HG02588 (cell line): Measurements from ENCODE around the gene ELL2.

Experiments used
- ATAC-seq: cut with Tn5 transposase; IDR thresholded peaks from one replicate; pipeline ENCODE4 v1.9.1; 2021; ENCODE audit warnings: mild to moderate bottlenecking, moderate library complexity; ENCODE audit not compliant: unreplicated experiment

Gene ELL2

DNA sequence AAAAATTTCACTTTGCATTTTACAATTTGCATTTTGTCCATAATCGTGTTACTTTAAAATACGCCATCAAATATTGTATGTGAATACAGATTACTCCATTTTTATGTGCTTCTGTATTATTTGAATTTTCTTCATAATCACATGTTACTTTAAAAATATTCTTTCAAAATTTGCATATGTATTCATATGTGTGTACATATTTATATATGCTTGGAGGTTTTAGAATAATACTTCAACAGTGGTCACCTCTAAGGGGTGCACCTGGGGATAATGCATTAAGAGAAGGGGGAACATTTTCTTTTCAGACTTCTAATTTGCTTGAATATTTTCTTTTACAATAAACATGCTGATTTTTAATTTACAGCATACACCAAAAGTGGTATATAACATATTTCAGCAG is 21.9 kb upstream of the ELL2 start:
- ATAC-seq: no peak

DNA sequence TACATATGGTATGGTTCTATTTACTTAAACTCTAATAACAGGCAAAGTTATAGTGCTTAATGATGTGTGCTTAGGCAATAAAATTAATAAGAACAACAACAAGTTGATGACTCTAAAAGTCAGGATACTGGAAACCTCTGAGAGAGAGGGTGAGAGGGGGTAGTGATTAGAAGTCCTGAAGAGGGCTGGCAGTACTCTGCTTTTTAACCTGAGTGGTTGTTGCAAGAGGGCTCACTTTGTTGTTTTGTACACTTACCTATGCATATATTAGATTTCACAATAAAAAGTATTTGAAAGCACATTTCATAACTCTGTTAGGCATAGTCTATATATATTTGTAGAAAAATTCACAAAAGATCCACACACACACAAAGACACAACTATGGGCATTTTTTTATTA is 21.4 kb upstream of the ELL2 start:
- no peak for ATAC-seq

DNA sequence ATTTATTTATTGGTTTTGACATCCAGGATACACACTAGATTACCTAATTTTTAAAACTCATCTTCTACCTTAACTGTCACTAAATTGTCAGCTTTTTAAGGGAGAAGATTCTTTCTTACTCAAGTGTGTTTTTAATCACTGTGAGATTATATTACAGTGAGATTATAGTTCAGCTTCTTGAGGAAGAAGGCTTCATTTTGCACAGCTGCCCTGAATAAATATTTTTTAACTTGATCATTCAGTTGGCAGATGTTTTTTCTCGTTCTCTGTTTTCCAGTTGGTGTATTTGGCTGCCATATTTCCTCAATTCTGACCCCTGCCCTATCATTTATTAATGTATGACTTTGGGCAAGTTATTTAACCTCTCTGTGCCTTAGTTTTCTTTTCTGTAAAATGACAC is 15.0 kb upstream of the ELL2 start:
- no peak for ATAC-seq

DNA sequence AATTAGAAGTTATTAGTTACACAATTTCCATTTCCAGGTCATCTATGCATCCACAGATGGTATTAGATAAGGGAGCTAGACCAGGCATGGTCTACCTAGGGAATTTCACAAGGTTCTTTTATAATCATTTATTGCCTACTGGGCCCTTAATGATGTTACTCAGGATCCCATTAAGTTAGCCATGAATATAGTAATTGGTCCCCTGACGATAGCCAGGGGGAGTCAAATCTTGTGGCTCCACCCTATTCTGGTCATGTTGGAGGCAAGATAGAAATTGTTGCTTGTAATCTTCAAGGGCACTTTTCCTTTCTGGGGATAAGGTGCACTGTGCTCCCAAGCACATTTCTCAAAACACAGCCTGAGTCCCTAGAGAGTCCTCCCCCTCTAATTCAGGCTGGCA is 14.1 kb upstream of the ELL2 start:
- ATAC-seq: no peak

DNA sequence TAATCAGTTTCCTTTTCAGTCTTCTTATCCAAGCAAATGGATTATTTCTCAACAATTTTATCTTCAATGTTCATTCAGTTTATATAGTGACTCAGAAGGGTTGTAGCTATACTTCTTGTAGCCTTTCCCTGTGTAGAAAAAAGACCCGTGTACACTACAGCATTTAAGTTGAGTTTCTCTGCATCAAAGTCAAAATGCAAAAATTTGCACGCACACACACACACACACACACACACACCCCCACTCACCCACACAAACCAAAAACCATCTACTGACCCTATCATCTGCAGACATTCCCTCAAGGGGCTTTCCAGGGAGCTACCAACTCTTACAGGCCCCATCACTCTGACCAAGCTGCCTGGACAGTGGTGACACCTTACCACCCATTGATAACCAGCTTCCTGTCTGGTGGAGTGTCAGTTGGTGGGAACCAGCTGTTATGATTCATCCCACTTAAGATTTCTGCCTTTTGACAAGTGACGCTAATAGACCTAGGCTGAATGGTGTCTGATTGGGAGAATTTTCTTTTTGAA is 12.2 kb upstream of the ELL2 start:
- ATAC-seq: peak; percentile 97

DNA sequence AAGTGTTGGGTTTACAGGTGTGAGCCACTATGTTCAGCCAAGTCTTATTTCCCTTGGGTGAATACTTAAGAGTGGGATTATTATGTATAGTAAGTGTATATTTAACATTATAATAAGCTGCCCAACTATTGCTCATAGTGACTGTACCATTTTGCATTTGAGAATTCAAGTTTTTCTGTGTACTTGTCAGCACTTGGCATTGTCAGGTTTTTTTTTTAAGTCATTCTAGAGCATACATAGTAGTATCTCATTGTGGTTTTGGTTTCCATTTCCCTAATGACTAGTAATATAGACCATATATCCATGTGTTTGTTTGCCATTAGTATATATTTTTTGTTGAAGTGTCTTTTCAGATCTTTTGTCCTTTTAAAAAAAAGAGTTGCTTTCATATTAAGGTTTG is 10.5 kb upstream of the ELL2 start:
- no peak for ATAC-seq

DNA sequence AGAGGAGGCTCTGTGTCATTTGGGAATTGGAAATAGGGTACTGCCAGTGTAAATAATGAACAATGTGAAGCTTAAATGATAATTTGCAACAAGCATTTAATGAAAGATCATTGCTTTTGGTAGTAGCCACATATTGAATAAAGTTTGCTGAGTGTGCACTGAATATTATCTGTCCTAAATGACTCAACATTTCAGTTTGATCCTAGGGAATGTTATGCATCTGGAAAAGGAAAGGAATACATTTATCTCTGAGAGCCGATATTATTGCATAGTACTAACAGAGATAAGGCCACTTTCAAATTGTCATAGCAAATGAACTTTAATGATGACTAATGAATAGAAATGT is 8.7 kb upstream of the ELL2 start:
- no peak for ATAC-seq

DNA sequence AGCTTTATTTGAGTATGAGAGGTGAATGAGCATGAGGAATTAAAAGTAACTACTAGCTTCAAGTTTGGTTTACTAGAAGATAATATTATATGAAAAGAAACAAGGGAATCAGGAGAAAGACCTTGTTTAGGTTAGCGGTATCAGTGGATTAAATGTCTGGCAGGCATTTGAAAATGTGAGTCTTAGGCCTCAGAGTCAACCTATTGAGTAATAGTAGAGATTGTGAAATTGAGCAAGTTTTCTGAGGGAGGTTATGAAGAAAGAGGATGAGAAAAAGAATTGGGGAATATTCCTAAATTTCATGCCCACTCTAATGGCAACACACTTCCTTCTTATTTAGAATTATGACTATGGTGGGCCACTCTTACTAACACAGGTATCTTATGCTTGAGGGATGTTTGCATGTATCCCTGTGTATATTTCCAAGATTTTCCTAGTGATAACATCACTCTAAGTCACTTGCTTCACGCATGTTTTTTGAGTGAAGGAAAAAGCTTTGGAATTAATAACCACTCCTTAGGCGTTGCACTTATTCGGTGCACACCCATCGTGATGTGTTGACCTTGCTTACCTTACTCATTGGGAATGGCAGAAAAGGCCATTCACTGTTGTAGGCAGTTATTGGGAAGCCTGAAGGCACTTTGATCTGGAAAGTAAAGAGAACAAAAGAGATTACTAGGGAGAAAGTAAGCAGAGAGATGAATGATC is 8.2 kb upstream of the ELL2 start:
- no peak for ATAC-seq

DNA sequence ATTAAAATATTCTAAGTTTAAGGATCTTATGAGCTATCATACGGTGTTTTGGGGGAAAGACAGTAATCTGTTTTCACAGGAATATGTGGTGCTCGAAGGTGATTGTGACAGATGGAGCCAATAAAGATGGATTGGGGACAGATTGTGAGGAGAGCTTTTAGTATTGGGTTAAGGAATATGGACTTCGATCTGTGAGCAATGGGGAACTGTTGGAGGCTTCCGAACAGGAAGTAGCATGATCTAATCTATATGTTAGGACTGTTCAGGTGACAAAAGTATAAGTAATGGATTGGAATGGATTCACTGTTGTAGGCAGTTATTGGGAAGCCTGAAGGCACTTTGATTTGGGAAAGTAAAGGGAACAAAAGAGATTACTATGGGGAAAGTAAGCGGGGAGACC is 7.4 kb upstream of the ELL2 start:
- ATAC-seq: no peak

DNA sequence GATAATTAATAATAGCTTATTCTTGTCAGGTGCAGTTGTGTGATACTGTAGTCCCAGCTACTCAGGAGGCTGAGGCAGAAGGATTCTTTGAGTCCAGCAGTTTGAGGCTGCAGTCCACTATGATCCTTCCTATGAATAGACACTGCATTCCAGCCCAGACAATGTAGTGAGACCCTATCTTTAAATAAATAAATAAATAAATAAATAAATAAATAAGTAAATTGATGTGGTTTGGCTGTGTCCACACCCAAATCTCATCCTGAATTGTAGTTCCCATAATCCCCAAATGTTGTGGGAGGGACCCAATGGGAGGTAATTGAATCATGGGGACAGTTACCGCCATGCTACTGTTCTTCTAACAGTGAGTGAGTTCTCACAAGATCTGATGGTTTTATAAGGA is 5.6 kb upstream of the ELL2 start:
- no peak for ATAC-seq

DNA sequence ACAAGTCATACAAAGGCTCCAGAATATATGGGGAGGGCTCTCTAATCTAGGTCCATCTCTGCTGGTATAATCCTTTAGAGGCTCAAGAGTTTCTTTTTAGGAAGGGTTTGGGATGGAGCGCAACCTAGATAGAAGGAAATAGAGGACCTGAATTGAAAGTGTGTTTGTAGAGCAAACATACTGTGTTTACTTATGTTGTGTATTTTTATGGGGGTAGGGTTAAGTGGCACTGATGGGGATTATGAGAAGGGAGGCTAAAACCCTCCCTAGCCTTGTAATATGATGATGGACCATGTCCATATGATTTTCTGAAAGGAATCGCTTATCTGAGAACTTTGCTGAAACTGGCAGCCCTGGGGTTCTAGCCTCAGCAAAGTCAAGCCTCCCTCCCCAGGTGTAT is 4.4 kb upstream of the ELL2 start:
- ATAC-seq: no peak

DNA sequence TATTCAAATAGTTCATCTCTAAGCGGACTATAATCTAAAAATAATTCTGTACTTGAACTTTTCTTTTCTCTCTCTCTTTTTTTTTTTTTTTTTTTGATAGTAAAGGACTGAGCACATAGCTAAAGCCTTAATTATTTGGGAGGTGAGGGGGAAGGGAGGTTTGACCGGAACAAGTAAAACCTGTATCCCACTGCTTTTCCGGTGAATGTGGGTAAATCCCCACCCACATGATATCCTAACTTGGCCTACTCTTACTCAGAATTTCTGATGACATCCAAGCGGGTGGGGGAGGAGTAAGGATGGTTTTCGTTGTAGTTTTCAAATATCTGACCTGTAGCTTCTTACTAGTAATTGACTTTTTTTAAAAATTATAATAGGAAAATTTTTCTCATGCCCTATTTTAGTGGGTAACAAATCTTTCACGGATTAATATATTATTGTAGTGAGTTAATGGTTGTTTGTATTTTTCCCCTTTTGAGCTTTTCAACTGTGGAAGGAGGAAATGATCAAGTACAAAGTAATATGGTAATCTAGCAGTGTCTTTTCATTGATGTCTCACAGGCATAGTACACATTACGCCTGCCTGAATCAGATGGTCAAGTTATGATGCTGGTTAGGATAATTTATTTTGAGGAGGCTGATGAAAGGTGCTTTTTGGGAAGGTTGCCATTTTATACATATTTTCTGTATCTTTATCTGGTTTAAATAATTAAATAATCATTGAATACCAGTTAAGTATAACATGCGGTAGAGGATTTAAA is 2.2 kb upstream of the ELL2 start:
- no peak for ATAC-seq

DNA sequence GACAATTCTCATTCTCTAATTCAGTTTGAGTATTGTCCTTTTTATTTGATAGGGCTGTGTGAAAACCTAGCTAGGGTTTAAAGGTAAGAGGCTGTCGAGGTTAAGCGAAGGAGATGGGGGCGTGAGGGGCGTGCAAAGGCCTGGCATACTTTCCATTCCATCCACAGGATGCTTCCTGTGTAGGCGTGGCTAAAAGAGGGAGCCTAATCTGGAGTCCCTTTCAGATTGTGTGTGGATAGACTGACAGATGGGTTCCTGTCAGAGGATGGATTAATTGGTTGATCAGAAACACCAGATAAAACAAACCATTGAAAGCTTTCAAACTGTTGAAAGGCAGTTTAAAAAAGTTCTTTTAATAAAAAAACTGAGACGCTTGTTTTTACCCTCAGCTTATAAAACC is 1.1 kb upstream of the ELL2 start:
- no peak for ATAC-seq

DNA sequence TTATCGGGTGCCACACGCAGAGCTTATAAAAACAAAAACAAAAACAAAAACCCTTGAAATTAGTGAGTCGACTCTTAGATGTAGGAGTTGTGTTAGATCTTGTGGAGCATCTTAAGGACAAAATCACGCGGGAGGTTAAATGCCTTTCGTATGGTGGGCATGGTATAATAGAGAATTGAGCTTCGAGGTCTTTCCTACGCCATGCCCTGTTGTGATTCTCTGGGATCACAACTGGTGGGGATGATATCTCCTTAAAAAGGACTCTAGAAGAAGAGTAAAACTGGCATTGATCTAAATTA is 773 bp upstream of the ELL2 start:
- no peak for ATAC-seq

DNA sequence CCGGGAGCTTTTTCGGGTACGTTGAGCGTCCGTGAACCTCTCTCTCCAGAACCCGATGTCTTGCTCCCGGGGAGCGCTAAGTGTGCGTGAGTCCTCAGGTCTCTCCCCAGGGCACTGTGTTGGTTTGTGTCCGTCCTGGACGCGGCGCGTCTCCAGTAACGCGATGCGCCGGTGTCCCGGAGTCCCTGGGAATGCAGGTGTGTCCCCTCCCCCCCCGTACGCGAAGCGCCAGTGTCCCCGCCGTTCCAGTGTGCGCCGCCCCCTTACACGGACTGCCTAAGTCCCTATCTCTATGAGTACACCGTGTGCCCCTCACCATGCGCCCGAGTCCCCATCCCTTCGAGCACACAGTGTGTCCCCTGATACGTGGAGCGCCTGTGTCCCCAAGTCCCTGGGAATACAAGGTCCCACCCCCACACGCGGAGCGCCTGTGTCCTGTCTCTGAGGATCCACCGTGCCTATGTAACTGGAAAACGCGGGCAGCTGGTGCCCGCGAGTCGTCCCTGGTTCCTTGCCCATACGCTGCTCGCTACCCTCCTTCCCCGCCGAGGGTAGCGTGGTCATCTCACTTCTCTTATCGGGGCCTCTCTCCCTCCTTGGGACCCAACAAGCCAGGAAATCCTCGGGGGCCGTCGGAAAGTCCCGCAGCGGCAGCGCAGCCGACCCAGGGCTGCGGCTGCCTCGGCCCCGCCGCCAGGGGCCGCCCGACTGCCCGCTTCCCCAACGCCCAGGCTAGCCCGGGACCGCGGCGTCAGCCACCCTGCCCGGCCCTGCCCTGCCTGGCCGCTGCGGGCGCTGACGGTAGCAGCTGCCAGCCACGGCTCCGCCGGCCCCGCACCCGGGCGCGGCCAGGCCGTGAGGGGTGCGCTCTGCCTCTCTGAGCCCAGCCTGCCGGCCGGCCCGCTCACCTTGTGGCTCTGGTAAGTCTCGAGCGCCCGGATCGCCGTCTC is 709 bp downstream of the ELL2 start:
- peak; percentile 48 for ATAC-seq

DNA sequence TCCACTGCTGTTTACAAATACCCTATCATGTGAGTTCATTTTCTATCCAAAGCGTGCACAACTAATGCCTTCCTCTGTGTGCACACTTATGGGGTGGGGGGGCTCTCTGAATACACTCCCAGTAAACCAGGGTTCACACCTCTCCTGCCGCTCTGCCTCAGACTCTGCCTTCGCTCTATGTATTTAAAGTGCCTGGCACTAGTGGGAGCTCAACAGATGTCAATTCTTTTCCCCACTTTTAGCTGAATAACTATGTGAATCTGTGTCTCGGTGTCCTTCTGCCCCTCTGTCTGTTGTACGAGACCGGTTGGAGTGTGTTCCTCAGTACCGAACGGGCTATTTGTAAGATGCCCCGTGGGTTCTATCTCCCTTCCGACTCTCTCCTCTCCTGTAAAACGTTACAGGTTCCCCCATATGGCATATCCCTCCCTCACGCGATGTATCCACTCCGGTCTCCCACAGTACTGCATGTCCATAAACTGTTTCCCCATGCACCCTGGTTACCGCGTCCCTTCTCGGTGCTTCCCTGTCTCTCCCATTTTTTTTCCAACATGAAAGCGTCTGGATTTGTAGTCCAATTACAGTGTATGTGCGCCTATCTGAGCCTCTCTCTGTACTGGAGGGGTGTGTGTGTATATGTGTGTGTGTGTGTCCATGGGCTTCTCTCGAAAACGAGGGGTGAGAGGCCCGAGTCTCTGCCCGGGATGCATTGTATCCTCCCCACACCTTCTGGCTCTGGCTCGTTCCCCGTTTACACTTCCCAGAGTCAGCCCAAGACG is 1.6 kb downstream of the ELL2 start:
- ATAC-seq: no peak

DNA sequence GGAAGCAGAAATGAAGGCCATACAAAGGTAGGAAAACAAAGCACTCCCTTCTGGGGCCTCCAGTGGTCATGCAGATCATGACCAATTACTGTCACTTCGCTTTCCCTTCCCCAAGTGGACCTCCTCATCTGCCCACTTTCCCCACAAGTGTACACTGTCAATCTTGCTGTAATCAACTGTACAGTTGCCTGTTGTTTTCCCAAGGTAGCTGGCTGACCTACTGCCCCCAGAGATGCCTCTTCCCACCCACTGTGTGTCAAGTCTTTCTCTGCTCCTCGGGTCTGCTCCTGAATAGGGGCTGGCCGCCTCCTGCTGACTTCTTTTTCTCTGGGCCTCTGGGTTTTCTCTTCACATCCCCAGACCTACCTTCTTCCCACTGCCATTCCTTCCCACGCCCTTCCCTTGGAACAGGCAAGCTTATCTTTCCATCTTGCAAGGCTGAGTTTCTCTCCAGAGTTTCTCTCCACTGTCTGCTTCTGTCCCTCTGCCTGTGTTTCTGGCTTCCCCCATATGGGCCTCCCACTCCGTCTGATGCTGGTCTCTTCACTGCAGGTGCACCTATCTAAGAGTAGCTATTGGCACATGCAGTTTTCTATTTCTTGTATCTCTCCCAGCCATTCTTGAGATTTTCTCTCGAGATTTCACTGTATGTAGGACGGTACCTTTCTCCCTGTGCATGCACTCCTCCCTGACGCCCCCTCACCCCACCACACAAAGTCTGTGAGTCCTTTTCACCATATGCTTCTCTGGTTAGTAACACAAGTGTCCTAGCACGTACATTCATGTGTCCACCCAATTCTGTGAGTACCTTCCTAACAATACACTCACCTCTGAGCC is 2.4 kb downstream of the ELL2 start:
- no peak for ATAC-seq

DNA sequence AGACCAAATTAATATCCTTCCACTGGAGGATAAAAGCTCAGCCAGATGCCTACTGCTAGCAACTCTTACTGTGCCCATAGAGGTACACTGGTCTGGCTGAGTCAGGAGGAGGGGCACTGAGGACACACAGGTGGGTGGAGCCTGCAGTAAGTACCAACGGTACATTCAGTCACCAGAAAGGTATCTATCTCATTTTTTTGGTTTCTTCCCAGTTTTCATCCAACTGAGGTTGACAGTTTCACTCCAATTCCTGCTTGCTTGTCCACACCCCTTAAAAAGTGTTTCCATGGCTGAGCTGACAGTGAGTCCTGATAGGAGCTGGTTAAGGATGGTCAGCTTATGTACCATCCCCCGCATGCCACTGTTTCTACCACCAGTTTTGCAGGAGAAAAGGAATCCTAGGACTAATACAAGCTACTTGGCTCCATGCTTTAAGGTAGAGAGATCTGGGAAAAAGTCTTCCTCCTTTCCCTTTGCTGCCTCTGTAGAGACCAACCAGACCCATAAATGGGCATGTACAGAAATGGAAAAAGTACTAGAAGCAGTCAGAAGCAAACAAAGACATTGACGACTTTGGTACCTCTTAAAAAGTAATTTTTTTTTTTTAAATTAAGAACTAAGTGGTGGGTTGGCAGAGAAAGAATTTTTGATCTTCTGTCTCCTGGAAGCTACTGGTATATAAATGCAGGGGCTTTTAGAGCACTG is 3.2 kb downstream of the ELL2 start:
- no peak for ATAC-seq

DNA sequence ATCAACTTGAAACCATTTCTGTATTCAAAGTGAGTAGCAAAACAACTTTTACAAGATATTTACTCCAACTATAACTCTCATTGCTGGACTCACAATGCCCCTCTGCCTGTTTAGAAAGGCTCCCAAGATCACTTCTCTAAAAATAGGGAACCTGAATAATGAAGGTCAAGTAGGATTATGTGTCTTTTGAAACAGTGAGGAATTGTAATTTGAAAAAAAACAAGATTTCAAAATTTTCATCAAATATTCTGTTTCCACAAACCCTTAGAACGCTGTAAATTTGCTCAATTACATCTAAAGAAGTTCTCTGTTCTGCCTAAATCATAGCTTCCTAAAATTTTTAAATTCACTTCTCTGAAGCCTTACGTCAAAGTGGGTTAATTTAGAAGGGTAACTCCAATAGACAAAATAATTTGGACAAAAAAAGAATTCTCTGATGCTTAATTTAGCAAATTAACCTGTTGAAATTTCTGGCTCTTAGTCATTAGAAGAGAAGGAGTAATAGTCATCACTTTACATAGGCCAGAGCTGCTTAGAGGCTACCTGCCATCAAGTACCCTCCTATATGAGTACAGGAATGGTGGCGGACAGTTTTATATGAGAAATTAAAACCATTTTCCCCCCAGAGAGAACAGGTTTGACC is 4.0 kb downstream of the ELL2 start:
- ATAC-seq: no peak
